Measurements from ENCODE around the gene ALDH9A1. TPM values are rescaled to one million over a fixed set of nuclear protein-coding genes. Genes with fewer than 3 reads are reported as not detected.

The ALDH9A1 gene
- total and polyA plus RNA-seq, 2 of the 4 experiments (the other 2 are of a cell fraction) = 43.5 to 43.7 TPM

GRCh38 chr1:165668184-165668583, 30.2 kb downstream of the ALDH9A1 start:
- in situ Hi-C loops (cut with MboI; ENCODE audit: low sequenced_read_pairs) = no loop called here
- TF ChIP-seq POLR2A (IDR thresholded peaks at IDR 0.05; ENCODE audit: low read depth, low read length) (no peak), NFE2L2 (IDR thresholded peaks at IDR 0.05; ENCODE audit: low read depth, low read length) (no peak), BHLHE40 (IDR thresholded peaks at IDR 0.05; ENCODE audit: low read depth, low read length) (no peak), CTCF (conservative IDR thresholded peaks at IDR 0.05; ENCODE audit: low read depth, low read length) (no peak), USF2 (IDR thresholded peaks at IDR 0.05; ENCODE audit: low read depth, low read length) (no peak), MXI1 (IDR thresholded peaks at IDR 0.05; ENCODE audit: borderline replicate concordance, low read depth, low read length) (no peak)
- no peak overlapping the region for H4K91ac ChIP-seq (ENCODE audit: insufficient read depth, low read depth, low read length)
- ChIA-PET POLR2A (ENCODE audit: unreplicated experiment) (interaction anchor here (0.5 kb wide), 1 partner anchor 187 kb away, joined by 5 read pairs; no protein-coding TSS in a partner anchor), CTCF (no interaction called here)
- no peak overlapping the region for H3K27ac ChIP-seq (ENCODE audit: insufficient read depth, low read length)
- H4K5ac ChIP-seq (ENCODE audit: low read depth, low read length) = no peak overlapping the region
- no peak overlapping the region for H3K4me3 ChIP-seq (ENCODE audit: insufficient read depth, low read depth, low read length)
- H3K27me3 ChIP-seq (ENCODE audit: control insufficient read depth, insufficient read depth, low read length) = no peaks in the 10 kb centered on the region
- H4K20me1 ChIP-seq (ENCODE audit: insufficient read depth, low read length) = no peaks in the 10 kb centered on the region
- no peak overlapping the region for H2BK15ac ChIP-seq (ENCODE audit: low read depth, low read length)
- peaks cover 33% of the 10 kb centered on the region for H3K36me3 ChIP-seq (ENCODE audit: control insufficient read depth, insufficient read depth, low read length)
- H2BK5ac ChIP-seq (ENCODE audit: low read depth, low read length, poor library complexity, severe bottlenecking) = no peak overlapping the region
- no peak overlapping the region for H3K23ac ChIP-seq (ENCODE audit: low read depth, low read length)
- H3K56ac ChIP-seq (ENCODE audit: extremely low read depth, insufficient read depth, low read length) = no peak overlapping the region
- intact Hi-C loops (cut with micrococcal nuclease) = no loop called here
- dilution Hi-C loops (cut with HindIII; ENCODE audit: low sequenced_read_pairs, unreplicated experiment) = no loop called here
- peaks cover 5% of the 10 kb centered on the region for H3K4me1 ChIP-seq (ENCODE audit: control insufficient read depth, insufficient read depth, low read length)
- H3K4ac ChIP-seq (ENCODE audit: low read depth, low read length) = no peak overlapping the region
- BruUV-seq (replicated peaks) = no TSS peak
- H3K9me1 ChIP-seq (ENCODE audit: insufficient read depth, low read length) = no peaks in the 10 kb centered on the region; the same call in none of the 2 replicates
- H2AK9ac ChIP-seq (replicated peaks; ENCODE audit: low read depth, low read length, poor library complexity) = no peak overlapping the region
- no peak overlapping the region for H2BK20ac ChIP-seq (ENCODE audit: low read depth, low read length)
- no CpG with 5 or more reads among the region's 3 CpGs for WGBS, 2 experiments (ENCODE audit: extremely low coverage in 2 of 2, insufficient read length in 1 of 2)
- no peak overlapping the region for H2BK120ac ChIP-seq (ENCODE audit: low read depth, low read length)
- H3K14ac ChIP-seq (replicated peaks; ENCODE audit: low read depth, low read length) = no peak overlapping the region
- H3K9ac ChIP-seq (ENCODE audit: low read depth, low read length) = no peak overlapping the region
- no peak overlapping the region for H2AFZ ChIP-seq (replicated peaks; ENCODE audit: low read length, poor library complexity)
- no peaks in the 10 kb centered on the region for H3K9me3 ChIP-seq (ENCODE audit: control insufficient read depth, insufficient read depth, low read length)
- no peak for DNase-seq
- H4K8ac ChIP-seq (ENCODE audit: low read depth in 2 of 2, low read length in 2 of 2) = no peak overlapping the region
- no peak overlapping the region for H3K4me2 ChIP-seq (ENCODE audit: low read depth, low read length)
- no peak for ATAC-seq (ENCODE audit: low read depth)
- H3K79me1 ChIP-seq (ENCODE audit: low read depth in 1 of 2, low read length in 2 of 2) = peaks cover 8 to 18% of the 10 kb centered on the region in 2 experiments; a peak in 2 of 4 replicates
- H2AK5ac ChIP-seq (ENCODE audit: low read depth, low read length) = no peak overlapping the region
- no peak overlapping the region for H3K18ac ChIP-seq (ENCODE audit: low read depth, low read length)
